PC-9 (cell line): ENCODE measurements around the gene DCAF17.

Experiments
- EZH2 ChIP-seq: fragments of 200-600 bp; sonication (generic); IDR thresholded peaks from 2 replicates; pipeline ENCODE4 v1.8.0; 2017; ENCODE audit warnings: antibody characterized with exemption, low read depth
- TF ChIP-seq, protein P1 (sequence below): fragments of 200-600 bp; sonication (generic); conservative IDR thresholded peaks from 2 replicates; pipeline ENCODE4 v1.6.1; 2017; ENCODE audit warnings: mixed run types, antibody characterized with exemption, mild to moderate bottlenecking, moderate library complexity

DNA sequence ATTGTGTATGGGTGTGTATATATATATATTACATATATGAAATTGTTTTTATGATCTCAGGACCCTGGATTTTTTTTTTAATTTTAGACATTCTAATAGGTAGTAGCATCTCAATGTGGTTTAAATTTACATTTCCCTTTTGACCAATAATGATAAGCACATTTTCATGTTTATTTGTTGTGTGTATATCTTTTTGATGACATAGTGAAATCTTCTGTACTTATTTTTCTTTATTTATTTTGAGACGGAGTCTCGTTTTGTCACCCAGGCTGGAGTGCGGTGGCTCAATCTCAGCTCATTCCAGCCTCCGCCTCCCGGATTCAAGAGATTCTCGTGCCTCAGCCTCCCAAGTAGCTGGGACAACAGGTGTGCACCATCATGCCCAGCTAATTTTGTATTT lies 53.2 kb downstream of the DCAF17 start:
- TF ChIP-seq EZH2, result no peak
- TF ChIP-seq, protein P1, sequence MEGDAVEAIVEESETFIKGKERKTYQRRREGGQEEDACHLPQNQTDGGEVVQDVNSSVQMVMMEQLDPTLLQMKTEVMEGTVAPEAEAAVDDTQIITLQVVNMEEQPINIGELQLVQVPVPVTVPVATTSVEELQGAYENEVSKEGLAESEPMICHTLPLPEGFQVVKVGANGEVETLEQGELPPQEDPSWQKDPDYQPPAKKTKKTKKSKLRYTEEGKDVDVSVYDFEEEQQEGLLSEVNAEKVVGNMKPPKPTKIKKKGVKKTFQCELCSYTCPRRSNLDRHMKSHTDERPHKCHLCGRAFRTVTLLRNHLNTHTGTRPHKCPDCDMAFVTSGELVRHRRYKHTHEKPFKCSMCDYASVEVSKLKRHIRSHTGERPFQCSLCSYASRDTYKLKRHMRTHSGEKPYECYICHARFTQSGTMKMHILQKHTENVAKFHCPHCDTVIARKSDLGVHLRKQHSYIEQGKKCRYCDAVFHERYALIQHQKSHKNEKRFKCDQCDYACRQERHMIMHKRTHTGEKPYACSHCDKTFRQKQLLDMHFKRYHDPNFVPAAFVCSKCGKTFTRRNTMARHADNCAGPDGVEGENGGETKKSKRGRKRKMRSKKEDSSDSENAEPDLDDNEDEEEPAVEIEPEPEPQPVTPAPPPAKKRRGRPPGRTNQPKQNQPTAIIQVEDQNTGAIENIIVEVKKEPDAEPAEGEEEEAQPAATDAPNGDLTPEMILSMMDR, result no peak
